ENCODE results near the gene RNF144B. TPM values are rescaled to one million over a fixed set of nuclear protein-coding genes. Genes with fewer than 3 reads are reported as not detected.

The RNF144B gene
- total RNA-seq, 1 experiment from 2014 or later, result 2.3 TPM

DNA sequence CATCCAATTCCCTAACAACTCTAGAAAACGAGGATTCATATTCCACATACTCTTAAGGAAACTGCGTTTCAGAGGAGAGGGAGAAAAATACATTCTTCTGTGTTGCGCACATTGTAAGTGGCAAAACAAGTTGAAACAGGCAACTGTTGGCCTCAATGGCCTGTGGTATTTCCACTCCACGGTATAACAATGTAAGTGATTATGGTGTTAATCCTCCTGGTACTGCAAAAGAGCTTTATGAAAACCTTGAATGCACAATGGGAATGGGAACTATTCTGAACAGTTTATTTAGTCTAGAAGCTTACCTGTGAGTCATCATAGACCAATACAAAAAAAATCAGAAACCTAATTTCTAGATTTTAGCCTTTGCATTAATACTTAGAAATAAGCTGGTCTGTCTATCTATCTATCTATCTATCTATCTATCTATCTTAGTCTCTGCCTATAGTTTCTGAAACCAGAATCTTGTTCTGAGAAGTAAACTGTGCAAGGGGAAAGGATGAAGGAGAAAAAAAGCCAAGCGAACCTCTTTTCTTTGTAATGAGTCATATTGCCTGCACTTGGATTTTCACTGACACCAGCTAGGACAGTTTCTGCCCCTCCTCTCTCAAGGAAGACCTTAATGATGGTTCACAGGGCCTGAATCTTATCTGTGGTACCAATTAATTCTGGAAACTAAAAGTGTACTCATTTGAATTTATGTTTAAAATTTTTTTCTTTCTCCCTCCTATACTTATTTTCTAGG is 101.5 kb downstream of the RNF144B start:
- Mint-ChIP-seq H3K27me3 (ENCODE audit: low read depth) (no peaks in the 10 kb centered on the region), H3K36me3 (ENCODE audit: insufficient read depth in 1 of 3, low read depth in 3 of 3) (no peaks in the 10 kb centered on the region), H3K27ac (no peak overlapping the region), H3K4me3 (no peak overlapping the region), H3K9me3 (no peaks in the 10 kb centered on the region), H3K4me1 (peaks cover 24 to 32% of the 10 kb centered on the region in 2 experiments)
- WGBS (ENCODE audit: extremely low coverage, insufficient read length, low lambda C conversion rate), result no CpG with 5 or more reads among the region's 5 CpGs
- Histone ChIP-seq H3K79me2 (ENCODE audit: insufficient read depth, low read length) (no peaks in the 10 kb centered on the region), H2BK12ac (ENCODE audit: insufficient read length, low read depth, low read length) (no peak overlapping the region), H2BK15ac (ENCODE audit: low read depth, low read length) (no peak overlapping the region), H3K27ac (ENCODE audit: insufficient read length, low read depth, low read length) (no peak overlapping the region), H3K9me3 (ENCODE audit: control insufficient read depth, low read depth, low read length) (no peaks in the 10 kb centered on the region), H3K4ac (ENCODE audit: low read depth, low read length) (no peak overlapping the region), H2BK5ac (ENCODE audit: insufficient read length, low read length) (no peak overlapping the region), H3K4me1 (ENCODE audit: insufficient read depth, low read length) (peaks cover 12% of the 10 kb centered on the region; the same call in 1 of the 2 replicates), H3K9ac (ENCODE audit: extremely low read depth, insufficient read length, low read length) (no peak overlapping the region), H2BK120ac (ENCODE audit: low read depth, low read length, poor library complexity, severe bottlenecking) (no peak overlapping the region), H3K23me2 (ENCODE audit: insufficient read length, low read depth, low read length, poor library complexity, severe bottlenecking) (no peaks in the 10 kb centered on the region), H2AFZ (ENCODE audit: low read length) (no peak overlapping the region), H4K20me1 (ENCODE audit: control insufficient read depth, insufficient read depth, insufficient read length) (no peaks in the 10 kb centered on the region), H3K23ac (ENCODE audit: insufficient read length, low read depth, low read length) (no peak overlapping the region), H3K14ac (ENCODE audit: insufficient read depth, low read length) (no peak overlapping the region), H3T11ph (ENCODE audit: low read length) (no peak overlapping the region), H2BK20ac (ENCODE audit: low read depth, low read length, poor library complexity, severe bottlenecking) (no peak overlapping the region), H3K27me3 (ENCODE audit: insufficient read depth, low read length) (no peaks in the 10 kb centered on the region), H4K91ac (ENCODE audit: insufficient read length, low read depth, low read length) (no peak overlapping the region), H4K5ac (ENCODE audit: insufficient read length, low read depth, low read length) (no peak overlapping the region), H3K56ac (ENCODE audit: insufficient read length, low read depth, low read length) (no peak overlapping the region), H3K79me1 (ENCODE audit: insufficient read depth, low read depth, low read length, poor library complexity, severe bottlenecking) (no peaks in the 10 kb centered on the region), H3K4me2 (ENCODE audit: insufficient read depth, insufficient read length, low read length) (no peak overlapping the region), H3K18ac (ENCODE audit: insufficient read length, low read depth, low read length) (no peak overlapping the region), H2AK5ac (ENCODE audit: insufficient read length, low read length) (no peak overlapping the region), H4K8ac (replicated peaks; ENCODE audit: insufficient read length, low read depth, low read length) (no peak overlapping the region)
- no peak for DNase-seq
- TF ChIP-seq CTCF (conservative IDR thresholded peaks at IDR 0.05), result no peak

Data from H9 (cell line).